ENCODE measurements around the gene PPM1N. TPM values are rescaled to one million over a fixed set of nuclear protein-coding genes. Genes with fewer than 3 reads are reported as not detected.

PPM1N gene
- total and polyA plus RNA-seq, 3 donors from 2014 or later = 1.9 to 3.4 (median 2.3) TPM

DNA sequence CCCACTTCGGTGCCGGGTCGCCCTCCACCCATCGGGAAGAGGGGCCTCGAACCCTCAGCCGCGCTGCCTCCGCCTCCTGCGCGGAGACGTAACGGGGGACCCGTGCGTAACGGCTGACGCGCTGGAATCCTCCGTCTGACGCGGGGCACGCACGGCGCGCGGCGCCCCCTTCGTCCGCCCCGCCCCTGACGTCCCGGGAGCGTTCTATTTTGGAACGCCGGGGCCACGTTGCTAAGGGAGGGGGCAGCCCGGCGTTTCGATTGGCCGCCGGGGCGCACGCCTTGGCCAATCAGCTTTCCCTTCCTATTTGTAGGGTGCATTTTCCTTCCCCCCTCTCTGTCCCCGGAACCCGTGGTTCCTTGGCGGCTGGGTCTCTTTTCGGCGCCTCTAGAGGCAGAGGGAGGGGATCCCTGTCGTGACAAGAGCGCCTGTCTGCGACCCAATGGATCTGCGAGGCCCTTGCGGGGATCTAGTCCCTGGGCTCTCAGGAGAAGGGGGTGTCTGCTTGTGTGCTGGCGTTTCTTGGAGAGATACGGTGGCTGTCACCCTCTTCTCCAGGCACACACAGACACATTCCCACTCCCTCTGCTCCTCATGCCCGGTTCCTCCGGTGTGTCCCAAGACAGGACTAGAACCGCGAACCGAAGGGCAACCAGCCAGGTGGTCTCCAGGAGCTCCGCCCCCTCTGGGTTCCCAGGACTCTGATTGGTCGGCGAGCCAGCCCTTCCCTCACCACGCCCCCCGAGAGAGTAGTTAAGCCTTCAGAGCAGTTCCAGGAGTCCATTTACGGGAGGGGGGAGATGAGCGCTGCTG is 28.9 kb upstream of the PPM1N start:
- WGBS, 2 donors = 0 to 1% methylated on average over 53 to 61 of the region's 66 CpGs
- intact Hi-C loops (cut with DNase I; ENCODE audit: low total_unique reads) = no loop called here
- Histone ChIP-seq H3K36me3 (ENCODE audit: low read depth, missing control alignments) (no peaks in the 10 kb centered on the region), H3K27ac (peak overlapping the region; percentile 91 to 93), H3K4me1 (peaks cover 22% of the 10 kb centered on the region), H3K27me3 (no peaks in the 10 kb centered on the region), H3K4me3 (peak overlapping the region; percentile 70 to 86), H3K9me3 (no peaks in the 10 kb centered on the region)
- TF ChIP-seq POLR2A (IDR thresholded peaks at IDR 0.05) = no peak
- TF ChIP-seq, protein P1, sequence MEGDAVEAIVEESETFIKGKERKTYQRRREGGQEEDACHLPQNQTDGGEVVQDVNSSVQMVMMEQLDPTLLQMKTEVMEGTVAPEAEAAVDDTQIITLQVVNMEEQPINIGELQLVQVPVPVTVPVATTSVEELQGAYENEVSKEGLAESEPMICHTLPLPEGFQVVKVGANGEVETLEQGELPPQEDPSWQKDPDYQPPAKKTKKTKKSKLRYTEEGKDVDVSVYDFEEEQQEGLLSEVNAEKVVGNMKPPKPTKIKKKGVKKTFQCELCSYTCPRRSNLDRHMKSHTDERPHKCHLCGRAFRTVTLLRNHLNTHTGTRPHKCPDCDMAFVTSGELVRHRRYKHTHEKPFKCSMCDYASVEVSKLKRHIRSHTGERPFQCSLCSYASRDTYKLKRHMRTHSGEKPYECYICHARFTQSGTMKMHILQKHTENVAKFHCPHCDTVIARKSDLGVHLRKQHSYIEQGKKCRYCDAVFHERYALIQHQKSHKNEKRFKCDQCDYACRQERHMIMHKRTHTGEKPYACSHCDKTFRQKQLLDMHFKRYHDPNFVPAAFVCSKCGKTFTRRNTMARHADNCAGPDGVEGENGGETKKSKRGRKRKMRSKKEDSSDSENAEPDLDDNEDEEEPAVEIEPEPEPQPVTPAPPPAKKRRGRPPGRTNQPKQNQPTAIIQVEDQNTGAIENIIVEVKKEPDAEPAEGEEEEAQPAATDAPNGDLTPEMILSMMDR (IDR thresholded peaks at IDR 0.05) = no peak
- DNase-seq = peak; percentile 96

DNA sequence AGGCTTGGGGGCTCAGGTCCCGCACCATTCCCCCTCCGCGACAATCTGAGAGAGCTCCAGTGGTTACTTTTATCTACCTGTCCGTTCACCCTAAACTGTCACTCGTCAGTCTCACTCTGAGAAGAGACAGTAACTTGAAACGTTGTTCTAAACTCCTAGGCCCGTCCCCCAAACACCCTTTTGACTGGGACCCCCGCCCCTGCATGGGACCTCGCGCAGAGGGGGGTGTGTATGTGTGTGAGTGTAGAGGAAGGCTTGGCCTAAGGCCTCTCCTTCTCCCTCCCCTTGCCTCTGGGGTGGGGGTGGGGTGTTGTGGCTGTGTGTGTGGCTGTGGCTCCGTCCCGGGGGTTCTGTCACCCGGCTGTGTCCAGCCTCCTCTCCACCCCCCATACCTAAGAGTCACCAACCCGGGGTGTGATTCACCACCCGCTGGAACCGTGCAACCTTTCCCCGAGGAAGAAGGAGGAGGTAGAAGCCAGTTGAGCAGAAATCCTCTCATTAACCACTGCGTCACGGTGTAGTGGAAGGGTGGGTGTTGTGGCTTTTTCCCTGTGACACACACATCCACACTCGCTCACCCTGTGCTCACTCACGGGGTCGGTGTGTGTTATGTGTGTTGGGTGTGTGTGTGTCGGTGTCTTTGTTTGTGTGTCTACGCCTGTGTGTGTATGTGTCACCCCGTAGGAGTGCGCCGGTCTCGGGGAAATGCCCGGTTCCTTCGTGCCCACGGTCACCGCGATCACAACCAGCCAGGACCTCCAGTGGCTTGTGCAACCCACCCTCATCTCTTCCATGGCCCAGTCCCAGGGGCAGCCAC is 28.1 kb upstream of the PPM1N start:
- H3K9me3 ChIP-seq = no peaks in the 10 kb centered on the region
- DNase-seq = no peak
- WGBS, 2 donors = 0 to 37% methylated on average over 10 to 33 of the region's 33 CpGs
- H3K36me3 ChIP-seq (ENCODE audit: low read depth, missing control alignments) = no peaks in the 10 kb centered on the region
- H3K27ac ChIP-seq = peak overlapping the region; percentile 91 to 93
- intact Hi-C loops (cut with DNase I; ENCODE audit: low total_unique reads) = no loop called here
- TF ChIP-seq, protein P1 (IDR thresholded peaks at IDR 0.05) = no peak
- TF ChIP-seq POLR2A (IDR thresholded peaks at IDR 0.05) = no peak
- peak overlapping the region; percentile 70 to 86 for H3K4me3 ChIP-seq
- H3K4me1 ChIP-seq = peaks cover 22% of the 10 kb centered on the region
- no peaks in the 10 kb centered on the region for H3K27me3 ChIP-seq

DNA sequence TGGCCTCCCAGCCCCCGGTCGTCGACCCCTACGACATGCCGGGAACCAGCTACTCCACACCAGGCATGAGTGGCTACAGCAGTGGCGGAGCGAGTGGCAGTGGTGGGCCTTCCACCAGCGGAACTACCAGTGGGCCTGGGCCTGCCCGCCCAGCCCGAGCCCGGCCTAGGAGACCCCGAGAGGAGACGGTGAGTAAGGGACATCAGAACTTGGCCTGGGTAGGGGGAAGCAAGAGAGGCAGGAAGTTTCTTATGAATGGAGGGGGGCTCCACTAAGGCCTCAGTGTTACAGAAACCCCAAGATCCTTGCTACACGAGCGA is 27.5 kb upstream of the PPM1N start:
- peaks cover 22% of the 10 kb centered on the region for H3K4me1 ChIP-seq
- no peaks in the 10 kb centered on the region for H3K9me3 ChIP-seq
- TF ChIP-seq, protein P1 (IDR thresholded peaks at IDR 0.05) = no peak
- TF ChIP-seq POLR2A (IDR thresholded peaks at IDR 0.05) = no peak
- H3K27ac ChIP-seq = no peak overlapping the region
- H3K27me3 ChIP-seq = no peaks in the 10 kb centered on the region
- no peaks in the 10 kb centered on the region for H3K36me3 ChIP-seq (ENCODE audit: low read depth, missing control alignments)
- 58 to 78% methylated on average over 9 to 15 of the region's 15 CpGs for WGBS, 2 donors
- DNase-seq = no peak
- intact Hi-C loops (cut with DNase I; ENCODE audit: low total_unique reads) = no loop called here
- no peak overlapping the region for H3K4me3 ChIP-seq

DNA sequence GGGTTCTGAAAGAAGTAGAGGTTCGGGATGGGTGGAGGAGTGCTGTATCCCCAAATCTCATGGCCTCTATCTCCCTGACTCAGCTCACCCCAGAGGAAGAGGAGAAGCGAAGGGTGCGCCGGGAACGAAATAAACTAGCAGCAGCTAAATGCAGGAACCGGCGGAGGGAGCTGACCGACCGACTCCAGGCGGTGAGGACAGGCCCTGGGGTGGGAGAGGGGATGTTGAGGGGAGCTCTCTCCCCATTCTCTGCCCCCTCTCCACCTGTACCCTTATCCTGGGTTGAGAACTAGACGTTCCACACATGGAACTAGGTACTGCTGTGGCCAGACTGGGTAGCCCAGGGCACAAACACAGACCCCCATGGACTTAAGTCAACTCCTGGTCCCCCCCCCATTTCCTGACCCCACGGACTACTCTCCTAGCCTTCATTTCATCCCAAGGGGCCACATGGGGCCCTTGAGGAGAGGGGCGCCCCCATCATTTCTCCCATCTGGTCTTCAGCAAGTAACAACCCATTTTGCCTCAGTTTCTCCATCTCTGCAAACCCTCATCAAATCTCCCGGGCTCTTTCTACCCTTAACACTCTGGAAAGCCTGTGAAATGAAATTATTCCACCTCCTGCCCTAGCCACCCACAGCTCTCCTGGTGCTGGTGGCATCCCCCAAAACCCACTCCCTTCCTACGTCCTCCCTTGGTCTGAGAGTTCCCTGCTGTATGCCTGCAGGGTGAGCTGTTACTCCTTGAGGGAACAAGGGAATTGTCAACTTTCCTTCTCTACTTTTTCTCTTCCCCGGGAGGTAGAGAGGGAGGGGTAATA is 26.9 kb upstream of the PPM1N start:
- WGBS, 2 donors = 65 to 78% methylated on average over 16 of the region's 16 CpGs
- Histone ChIP-seq H3K4me3 (no peak overlapping the region), H3K36me3 (ENCODE audit: low read depth, missing control alignments) (no peaks in the 10 kb centered on the region), H3K4me1 (peaks cover 22% of the 10 kb centered on the region), H3K27me3 (no peaks in the 10 kb centered on the region), H3K27ac (no peak overlapping the region), H3K9me3 (no peaks in the 10 kb centered on the region)
- intact Hi-C loops (cut with DNase I; ENCODE audit: low total_unique reads) = no loop called here
- no peak for DNase-seq
- TF ChIP-seq POLR2A (IDR thresholded peaks at IDR 0.05) = no peak
- TF ChIP-seq, protein P1 (IDR thresholded peaks at IDR 0.05) = no peak

All from testis (tissue), 3 donors.